ENCODE measurements around the gene PTPRM.

- TF ChIP-seq RAD21 (IDR thresholded peaks at IDR 0.05) (no peak), ATF3 (IDR thresholded peaks at IDR 0.05) (no peak), CTCF (IDR thresholded peaks at IDR 0.05; ENCODE audit: low read depth, low read length, missing input control) (no peak), JUND (IDR thresholded peaks at IDR 0.05) (no peak), FOXA1 (IDR thresholded peaks at IDR 0.05) (no peak), GABPA (IDR thresholded peaks at IDR 0.05 in 1 of 2, conservative IDR thresholded peaks at IDR 0.05 in 1 of 2) (no peak), MAX (IDR thresholded peaks at IDR 0.05) (no peak)
These were observed 573.9 kb downstream of the PTPRM start for GRCh38 chr18:8140841-8141501.
